HG03521 (cell line): ENCODE measurements around the gene RPL7L1.

Experiments used
- ATAC-seq: cut with Tn5 transposase; IDR thresholded peaks from one replicate; pipeline ENCODE4 v1.9.1; 2021; ENCODE audit warnings: mild to moderate bottlenecking, moderate library complexity; ENCODE audit not compliant: unreplicated experiment

Gene RPL7L1

GRCh38 chr6:42928986-42929820 lies 49.8 kb downstream of the RPL7L1 start, which contains the start of gene CNPY3:
Gene CNPY3 (plus strand): TSS chr6:42929480. CDS start chr6:42929571, 91 bp downstream.
- peak; percentile 74 for ATAC-seq

- ATAC-seq = peak; percentile 45
Measured at GRCh38 chr6:42929821-42930360, 50.5 kb downstream of the RPL7L1 start.

- ATAC-seq = no peak
Measured at GRCh38 chr6:42932412-42932811, 53.0 kb downstream of the RPL7L1 start.

GRCh38 chr6:42933205-42933604 lies 53.8 kb downstream of the RPL7L1 start:
- no peak for ATAC-seq

- no peak for ATAC-seq
Measured at GRCh38 chr6:42935322-42935721, 55.9 kb downstream of the RPL7L1 start.

- ATAC-seq = no peak
Measured at GRCh38 chr6:42936398-42936797, 57.0 kb downstream of the RPL7L1 start.

GRCh38 chr6:42937548-42938427 lies 58.4 kb downstream of the RPL7L1 start:
- ATAC-seq = no peak

GRCh38 chr6:42938428-42938796 lies 59.0 kb downstream of the RPL7L1 start:
- no peak for ATAC-seq

- no peak for ATAC-seq
Measured at GRCh38 chr6:42938987-42939809, 59.8 kb downstream of the RPL7L1 start.
